ENCODE results near the gene MORN5.

MORN5 gene

GRCh38 chr9:122125509-122126330, 34.0 kb upstream of the MORN5 start:
- DNase-seq: no peak

GRCh38 chr9:122126331-122127261, 33.1 kb upstream of the MORN5 start:
- no peak for DNase-seq

- DNase-seq: no peak
Measured at GRCh38 chr9:122127396-122127798, 32.3 kb upstream of the MORN5 start.

GRCh38 chr9:122128007-122128968, 31.4 kb upstream of the MORN5 start:
- DNase-seq: no peak

- DNase-seq: no peak
Measured at GRCh38 chr9:122128969-122129343, 30.8 kb upstream of the MORN5 start.

- no peak for DNase-seq
Measured at GRCh38 chr9:122129969-122130368, 29.7 kb upstream of the MORN5 start.

GRCh38 chr9:122130837-122131236, 28.9 kb upstream of the MORN5 start:
- no peak for DNase-seq

GRCh38 chr9:122131401-122132001, 28.2 kb upstream of the MORN5 start:
- no peak for DNase-seq

GRCh38 chr9:122132539-122132938, 27.2 kb upstream of the MORN5 start:
- no peak for DNase-seq

GRCh38 chr9:122133263-122133983, 26.3 kb upstream of the MORN5 start:
- no peak for DNase-seq

- DNase-seq: no peak
Measured at GRCh38 chr9:122133984-122134535, 25.6 kb upstream of the MORN5 start.

GRCh38 chr9:122134822-122135528, 24.7 kb upstream of the MORN5 start:
- DNase-seq: no peak

- DNase-seq: no peak
Measured at GRCh38 chr9:122135529-122135859, 24.2 kb upstream of the MORN5 start.

GRCh38 chr9:122138560-122139268, 21.0 kb upstream of the MORN5 start:
- no peak for DNase-seq

GRCh38 chr9:122140368-122141193, 19.1 kb upstream of the MORN5 start:
- DNase-seq: no peak

GRCh38 chr9:122141671-122142070, 18.0 kb upstream of the MORN5 start:
- DNase-seq: no peak

- DNase-seq: no peak
Measured at GRCh38 chr9:122143296-122143695, 16.4 kb upstream of the MORN5 start.

- no peak for DNase-seq
Measured at GRCh38 chr9:122143876-122144405, 15.8 kb upstream of the MORN5 start.

Data from NCI-H1048 (cell line).